ENCODE measurements around the gene CDKN2D.
"Not testable (repeated sequence)": the region's sequence is repeated elsewhere in the genome, so short reads cannot be mapped to it uniquely, and the experiment has no call there.

The CDKN2D gene

GRCh38 chr19:10580979-10581631, 12.3 kb upstream of the CDKN2D start:
- DNase-seq (ENCODE audit: low read depth) = peak; percentile 71

DNA sequence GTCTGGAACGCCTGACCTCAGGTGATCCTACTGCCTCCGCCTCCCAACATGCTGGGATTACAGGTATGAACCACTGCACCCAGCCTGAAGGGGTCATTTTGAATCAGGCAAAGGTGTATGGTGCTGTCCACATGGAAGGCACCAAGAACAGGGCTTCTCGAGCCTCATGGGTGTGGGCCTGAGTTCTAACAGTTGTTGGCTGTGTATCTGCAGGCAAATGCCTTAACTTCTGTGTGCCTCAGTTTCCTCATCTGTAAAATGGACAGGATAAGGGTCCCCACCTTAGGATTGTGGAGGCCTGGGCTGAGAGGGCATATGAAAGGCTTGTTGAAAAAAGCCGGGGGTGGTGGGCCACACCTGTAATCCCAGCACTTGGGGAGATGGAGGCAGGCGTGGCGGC, 9.2 kb upstream of the CDKN2D start:
- DNase-seq (ENCODE audit: low read depth) = no peak

GRCh38 chr19:10575011-10575716, 6.4 kb upstream of the CDKN2D start:
- DNase-seq (ENCODE audit: low read depth) = no peak

- no peak for DNase-seq (ENCODE audit: low read depth)
Observed at GRCh38 chr19:10574462-10574861, 5.7 kb upstream of the CDKN2D start.

- DNase-seq (ENCODE audit: low read depth) = not testable (repeated sequence)
Observed at GRCh38 chr19:10573793-10574192, 5.0 kb upstream of the CDKN2D start.

- DNase-seq (ENCODE audit: low read depth) = no peak
Observed at GRCh38 chr19:10568062-10568825, 535 bp downstream of the CDKN2D start.

DNA sequence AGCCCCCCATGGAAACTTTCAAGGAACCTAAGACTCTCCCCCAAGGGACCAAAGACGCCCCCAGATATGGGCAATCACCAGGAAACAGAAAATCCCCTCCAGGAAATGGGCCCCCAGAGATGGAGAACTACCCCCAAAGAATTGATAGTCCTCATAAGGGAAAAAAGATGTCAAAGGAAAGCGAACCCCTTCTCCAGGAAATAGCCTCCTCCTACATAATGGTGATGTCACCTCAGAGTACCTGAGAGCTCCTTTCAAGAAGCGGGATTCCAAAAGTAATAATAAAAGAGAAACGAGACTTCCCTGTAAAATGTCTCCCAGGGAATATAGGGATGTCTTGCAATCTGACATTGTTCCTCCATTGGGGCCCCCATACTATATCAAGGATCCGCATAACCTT, 1.1 kb downstream of the CDKN2D start:
- DNase-seq (ENCODE audit: low read depth) = no peak

- peak; percentile 25 for DNase-seq (ENCODE audit: low read depth)
Observed at GRCh38 chr19:10566658-10567410, 1.9 kb downstream of the CDKN2D start.

DNA sequence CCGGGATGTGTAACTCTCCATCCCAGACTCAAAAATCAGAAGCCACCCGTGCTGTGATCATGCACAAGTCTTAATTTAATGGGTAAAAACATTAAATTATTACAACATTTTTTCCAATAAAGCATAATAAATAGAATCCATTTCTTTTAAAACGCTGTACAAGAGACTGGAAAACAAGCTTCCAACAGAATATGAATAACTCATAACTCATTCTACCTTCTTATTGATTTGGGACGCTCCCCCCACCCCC, 2.4 kb downstream of the CDKN2D start:
- DNase-seq (ENCODE audit: low read depth) = no peak

- DNase-seq (ENCODE audit: low read depth) = peak; percentile 99
Observed at GRCh38 chr19:10565567-10566407, 3.0 kb downstream of the CDKN2D start, which contains the start of gene KRI1. Gene KRI1 (minus strand): TSS chr19:10566010. CDS start chr19:10565999, 11 bp downstream.

GRCh38 chr19:10565028-10565566, 3.7 kb downstream of the CDKN2D start:
- no peak for DNase-seq (ENCODE audit: low read depth)

DNA sequence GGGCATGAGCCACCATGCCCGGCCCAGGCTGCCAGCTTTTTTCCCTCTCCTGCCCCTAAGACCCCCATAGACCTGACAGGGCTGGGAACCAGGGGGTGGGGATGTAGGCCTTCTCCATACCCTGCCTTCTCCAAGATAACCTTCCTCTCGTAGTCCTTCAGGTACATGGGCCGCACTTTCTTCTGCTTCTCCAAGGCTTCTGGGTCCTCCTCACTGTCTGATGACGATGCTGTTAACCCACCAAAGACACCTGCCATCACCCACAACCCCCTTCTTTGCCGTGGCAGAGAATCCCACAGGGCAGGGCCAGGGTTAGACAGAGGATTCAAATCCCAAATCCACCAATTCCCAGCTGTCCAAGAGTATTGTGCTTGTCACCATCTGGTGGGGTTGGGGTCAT, 6.2 kb downstream of the CDKN2D start:
- DNase-seq (ENCODE audit: low read depth) = no peak

DNA sequence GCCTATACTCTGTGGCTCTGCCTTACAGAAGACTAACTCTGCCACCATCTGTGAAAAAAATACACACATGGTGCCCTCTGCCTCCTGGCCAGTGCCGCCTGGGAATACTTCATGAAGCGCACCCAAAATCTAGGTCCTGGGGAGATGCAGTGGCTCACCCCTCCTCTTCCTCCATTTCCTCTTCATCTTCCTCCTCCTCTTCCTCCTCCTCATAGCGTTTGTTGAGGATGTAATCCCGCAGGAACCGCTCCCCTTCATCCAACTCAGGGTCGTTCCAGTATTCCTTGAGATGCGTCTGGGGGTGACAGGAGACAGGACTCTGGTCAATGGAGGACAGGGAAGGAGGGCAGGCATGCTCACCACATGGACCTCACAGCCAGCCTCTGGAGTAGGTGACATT, 8.6 kb downstream of the CDKN2D start:
- no peak for DNase-seq (ENCODE audit: low read depth)

- DNase-seq (ENCODE audit: low read depth) = no peak
Observed at GRCh38 chr19:10557603-10558197, 11.1 kb downstream of the CDKN2D start.

DNA sequence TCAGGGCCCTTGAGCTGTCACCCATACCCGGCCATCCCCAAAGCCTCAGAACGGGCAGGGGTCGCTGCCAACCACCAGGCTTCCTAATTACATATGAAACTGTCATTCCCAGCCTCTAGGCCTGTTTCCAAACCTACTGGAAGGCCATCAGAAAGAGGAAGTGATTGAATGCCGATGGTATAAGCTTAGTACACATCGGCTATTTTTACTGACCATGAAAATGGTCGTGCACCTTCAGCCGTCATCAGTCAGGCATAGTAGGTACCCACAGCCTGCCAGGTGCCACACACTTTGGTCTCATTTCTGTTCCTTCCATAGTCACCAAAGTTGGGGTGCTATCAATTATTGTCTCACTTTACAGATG, 13.2 kb downstream of the CDKN2D start:
- no peak for DNase-seq (ENCODE audit: low read depth)

DNA sequence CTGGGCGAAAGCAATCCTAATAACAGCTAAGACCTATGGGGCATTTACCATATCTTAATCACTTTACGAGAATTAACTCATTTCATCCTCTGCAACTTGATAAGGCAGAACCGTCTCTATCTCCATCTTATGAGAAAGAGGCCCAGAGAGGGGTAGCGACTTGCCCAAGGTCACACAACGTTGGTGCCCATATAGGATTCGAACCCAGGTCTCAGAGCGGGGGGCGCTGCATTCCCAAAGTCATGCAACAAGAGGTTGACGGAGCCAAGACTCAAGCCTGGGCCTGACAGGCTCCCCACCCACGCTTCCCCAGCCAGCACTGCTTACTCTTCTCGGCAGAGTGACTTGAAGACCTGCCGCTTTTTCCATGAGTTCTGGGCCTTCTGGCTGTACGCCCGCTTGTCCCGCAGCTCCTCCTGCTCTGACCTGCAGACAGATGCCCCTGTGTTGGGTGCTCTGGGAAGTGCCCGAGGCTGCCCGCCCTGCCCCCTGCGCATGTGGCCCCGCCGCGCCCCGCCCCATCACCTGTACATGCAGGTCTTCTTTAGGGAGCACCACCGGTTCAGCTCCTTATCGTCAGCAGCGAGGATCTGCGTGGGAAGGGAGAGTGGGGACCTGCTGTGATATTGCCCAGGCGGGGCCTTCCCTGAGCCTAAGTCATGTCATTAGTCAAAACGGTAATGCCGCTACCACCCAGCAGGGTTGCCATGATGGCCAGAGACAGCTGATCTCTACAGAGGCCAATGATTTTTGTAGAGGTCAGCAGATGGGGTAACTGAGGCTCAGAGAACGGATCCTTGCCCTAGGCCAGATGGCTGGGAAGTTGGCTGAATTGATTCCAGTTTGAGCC, 13.8 kb downstream of the CDKN2D start:
- no peak for DNase-seq (ENCODE audit: low read depth)

GRCh38 chr19:10553943-10554381, 14.8 kb downstream of the CDKN2D start:
- DNase-seq (ENCODE audit: low read depth) = no peak

GRCh38 chr19:10553087-10553667, 15.6 kb downstream of the CDKN2D start:
- no peak for DNase-seq (ENCODE audit: low read depth)

GRCh38 chr19:10552510-10553053, 16.2 kb downstream of the CDKN2D start:
- DNase-seq (ENCODE audit: low read depth) = no peak
